Measurements from ENCODE around the gene SLC34A1.
A peak's percentile ranks its signal among the peaks of the same experiment; 100 is the strongest.

SLC34A1 gene

GRCh38 chr5:177442066-177442826, 58.0 kb downstream of the SLC34A1 start:
- no peak overlapping the region for H3K4me3 ChIP-seq (ENCODE audit: low read depth, low read length)
- H3K36me3 ChIP-seq (ENCODE audit: insufficient read depth, low read length): no peaks in the 10 kb centered on the region
- H2AFZ ChIP-seq (ENCODE audit: low read length, unreplicated experiment): no peak overlapping the region
- no peaks in the 10 kb centered on the region for H3K27me3 ChIP-seq (ENCODE audit: insufficient read depth, low read length)
- no peak overlapping the region for H3K27ac ChIP-seq (ENCODE audit: low read depth, low read length)
- no peaks in the 10 kb centered on the region for H3K79me2 ChIP-seq (ENCODE audit: control insufficient read depth, insufficient read depth, low read length, unreplicated experiment)
- H3K4me1 ChIP-seq (ENCODE audit: control insufficient read depth, insufficient read depth, low read length, unreplicated experiment): no peaks in the 10 kb centered on the region

- Histone ChIP-seq H2AFZ (ENCODE audit: low read length, unreplicated experiment) (no peak overlapping the region), H3K4me3 (ENCODE audit: low read depth, low read length) (no peak overlapping the region), H3K4me1 (ENCODE audit: control insufficient read depth, insufficient read depth, low read length, unreplicated experiment) (peaks cover 4% of the 10 kb centered on the region), H3K27ac (ENCODE audit: low read depth, low read length) (no peak overlapping the region), H3K79me2 (ENCODE audit: control insufficient read depth, insufficient read depth, low read length, unreplicated experiment) (no peaks in the 10 kb centered on the region), H3K36me3 (ENCODE audit: insufficient read depth, low read length) (no peaks in the 10 kb centered on the region), H3K27me3 (ENCODE audit: insufficient read depth, low read length) (no peaks in the 10 kb centered on the region)
These were observed 59.1 kb downstream of the SLC34A1 start for GRCh38 chr5:177443144-177443983.

DNA sequence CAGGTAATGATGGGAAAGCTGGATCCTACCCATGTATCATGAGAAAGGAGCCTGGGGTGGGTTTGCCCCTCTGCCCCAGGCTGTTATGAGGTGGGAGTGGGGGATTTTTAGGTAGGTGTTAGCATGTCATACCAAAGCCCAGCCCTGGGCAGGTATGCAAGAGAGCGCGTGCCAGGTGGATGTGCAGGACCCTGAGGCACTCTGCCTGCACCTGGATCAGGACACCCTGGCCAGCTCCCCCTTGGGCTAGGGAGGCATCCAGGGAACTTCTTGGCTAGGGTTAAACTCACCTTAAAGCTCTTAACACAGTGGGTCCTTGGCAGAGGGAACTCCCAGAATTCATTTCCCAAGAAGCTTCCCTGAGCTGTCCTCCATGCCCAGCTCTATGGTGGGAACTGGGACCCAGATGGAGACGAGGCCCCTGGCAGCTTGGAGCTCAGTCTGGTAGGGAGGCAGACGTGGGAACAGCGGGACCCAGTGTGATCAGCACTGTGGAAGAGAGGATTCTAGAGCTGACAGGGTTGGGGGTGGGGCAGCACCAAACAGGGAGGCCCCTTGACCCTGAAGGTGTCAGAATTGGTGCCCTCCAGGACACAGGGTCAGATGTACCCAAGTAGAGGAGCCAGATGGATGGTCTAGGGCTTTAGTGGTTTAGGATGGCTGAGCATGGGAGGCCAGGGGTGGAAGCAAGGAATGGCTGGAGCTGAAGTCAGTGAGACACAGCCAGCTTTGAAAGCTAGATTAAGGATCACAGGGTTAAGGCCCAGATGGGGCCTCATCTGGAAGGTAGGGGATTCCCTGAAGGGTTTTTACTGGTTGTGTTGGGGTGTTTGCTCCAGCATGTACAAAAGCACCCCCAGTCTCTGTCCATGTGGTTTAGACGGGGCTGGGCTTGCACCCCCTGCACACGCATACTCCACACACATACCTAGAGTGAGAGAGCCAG, 60.1 kb downstream of the SLC34A1 start:
- Histone ChIP-seq H3K4me1 (ENCODE audit: control insufficient read depth, insufficient read depth, low read length, unreplicated experiment) (peaks cover 11% of the 10 kb centered on the region), H3K36me3 (ENCODE audit: insufficient read depth, low read length) (no peaks in the 10 kb centered on the region), H3K79me2 (ENCODE audit: control insufficient read depth, insufficient read depth, low read length, unreplicated experiment) (peaks cover 3% of the 10 kb centered on the region), H2AFZ (ENCODE audit: low read length, unreplicated experiment) (no peak overlapping the region), H3K27me3 (ENCODE audit: insufficient read depth, low read length) (no peaks in the 10 kb centered on the region), H3K27ac (ENCODE audit: low read depth, low read length) (no peak overlapping the region), H3K4me3 (ENCODE audit: low read depth, low read length) (no peak overlapping the region)

GRCh38 chr5:177445052-177445916, 61.0 kb downstream of the SLC34A1 start:
- Histone ChIP-seq H3K36me3 (ENCODE audit: insufficient read depth, low read length) (no peaks in the 10 kb centered on the region), H3K27ac (ENCODE audit: low read depth, low read length) (no peak overlapping the region), H3K4me1 (ENCODE audit: control insufficient read depth, insufficient read depth, low read length, unreplicated experiment) (peaks cover 11% of the 10 kb centered on the region), H2AFZ (ENCODE audit: low read length, unreplicated experiment) (no peak overlapping the region), H3K79me2 (ENCODE audit: control insufficient read depth, insufficient read depth, low read length, unreplicated experiment) (peaks cover 8% of the 10 kb centered on the region), H3K27me3 (ENCODE audit: insufficient read depth, low read length) (no peaks in the 10 kb centered on the region), H3K4me3 (ENCODE audit: low read depth, low read length) (no peak overlapping the region; the same call in 1 of the 2 replicates)

DNA sequence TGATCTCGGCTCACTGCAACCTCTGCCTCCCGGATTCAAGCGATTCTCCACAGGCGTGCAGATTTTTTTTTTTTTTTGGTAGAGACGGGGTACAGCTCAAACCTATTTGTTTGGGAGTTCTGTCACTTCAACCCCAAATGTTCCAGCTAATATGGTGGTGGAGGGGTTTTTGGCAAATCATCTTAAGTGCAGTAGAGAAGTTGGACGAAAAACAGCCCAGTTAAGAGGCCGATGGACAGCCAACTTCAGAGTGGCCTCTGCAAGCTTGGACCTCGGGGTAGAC, 61.6 kb downstream of the SLC34A1 start:
- Histone ChIP-seq H3K27me3 (ENCODE audit: insufficient read depth, low read length) (no peaks in the 10 kb centered on the region), H3K27ac (ENCODE audit: low read depth, low read length) (no peak overlapping the region), H2AFZ (ENCODE audit: low read length, unreplicated experiment) (no peak overlapping the region), H3K36me3 (ENCODE audit: insufficient read depth, low read length) (no peaks in the 10 kb centered on the region), H3K79me2 (ENCODE audit: control insufficient read depth, insufficient read depth, low read length, unreplicated experiment) (peaks cover 8% of the 10 kb centered on the region), H3K4me3 (ENCODE audit: low read depth, low read length) (peak overlapping the region; percentile 95), H3K4me1 (ENCODE audit: control insufficient read depth, insufficient read depth, low read length, unreplicated experiment) (peaks cover 11% of the 10 kb centered on the region)

- Histone ChIP-seq H3K27me3 (ENCODE audit: insufficient read depth, low read length) (no peaks in the 10 kb centered on the region), H3K4me3 (ENCODE audit: low read depth, low read length) (peak within 1 kb of the TSS; percentile 95), H3K79me2 (ENCODE audit: control insufficient read depth, insufficient read depth, low read length, unreplicated experiment) (peaks cover 8% of the 10 kb centered on the region), H3K4me1 (ENCODE audit: control insufficient read depth, insufficient read depth, low read length, unreplicated experiment) (peaks cover 11% of the 10 kb centered on the region), H3K36me3 (ENCODE audit: insufficient read depth, low read length) (no peaks in the 10 kb centered on the region), H3K27ac (ENCODE audit: low read depth, low read length) (peak within 1 kb of the TSS; percentile 91), H2AFZ (ENCODE audit: low read length, unreplicated experiment) (peak within 1 kb of the TSS; percentile 79)
These were observed 62.2 kb downstream of the SLC34A1 start, which contains the start of gene PRR7 for GRCh38 chr5:177446200-177447065. TSS of gene PRR7 (plus strand) at chr5:177446814. CDS start at chr5:177455068, 8,254 bp downstream.

- H3K4me3 ChIP-seq (ENCODE audit: low read depth, low read length): peak overlapping the region; percentile 95
- H3K27ac ChIP-seq (ENCODE audit: low read depth, low read length): peak overlapping the region; percentile 91
- peak overlapping the region; percentile 79 for H2AFZ ChIP-seq (ENCODE audit: low read length, unreplicated experiment)
These were observed 62.9 kb downstream of the SLC34A1 start for GRCh38 chr5:177447066-177447610.

GRCh38 chr5:177447611-177448243, 63.5 kb downstream of the SLC34A1 start:
- H2AFZ ChIP-seq (ENCODE audit: low read length, unreplicated experiment): no peak overlapping the region
- peaks cover 11% of the 10 kb centered on the region for H3K4me1 ChIP-seq (ENCODE audit: control insufficient read depth, insufficient read depth, low read length, unreplicated experiment)
- peaks cover 8% of the 10 kb centered on the region for H3K79me2 ChIP-seq (ENCODE audit: control insufficient read depth, insufficient read depth, low read length, unreplicated experiment)
- peak overlapping the region; percentile 95 for H3K4me3 ChIP-seq (ENCODE audit: low read depth, low read length)
- no peaks in the 10 kb centered on the region for H3K27me3 ChIP-seq (ENCODE audit: insufficient read depth, low read length)
- no peaks in the 10 kb centered on the region for H3K36me3 ChIP-seq (ENCODE audit: insufficient read depth, low read length)
- peak overlapping the region; percentile 91 for H3K27ac ChIP-seq (ENCODE audit: low read depth, low read length)

More at GRCh38 chr5:177447066-177447610, 62.9 kb downstream of the SLC34A1 start:
- Histone ChIP-seq H3K79me2 (ENCODE audit: control insufficient read depth, insufficient read depth, low read length, unreplicated experiment) (peaks cover 8% of the 10 kb centered on the region), H3K4me1 (ENCODE audit: control insufficient read depth, insufficient read depth, low read length, unreplicated experiment) (peaks cover 11% of the 10 kb centered on the region), H3K36me3 (ENCODE audit: insufficient read depth, low read length) (no peaks in the 10 kb centered on the region), H3K27me3 (ENCODE audit: insufficient read depth, low read length) (no peaks in the 10 kb centered on the region)

Data from ACC112 (cell line).